Upper lobe of left lung (tissue), 4 donors: ENCODE results near the gene CAB39L.

Experiments used
- EP300 ChIP-seq, 4 donors: sonication (generic); formaldehyde crosslinking; IDR thresholded peaks; one replicate each; pipeline ENCODE4 v1.5.1; 2017; ENCODE audit warnings: antibody characterized with exemption in 4 of 4, control low read depth in 2 of 4
- POLR2A ChIP-seq, 4 donors: fragments of 450-650 bp; IDR thresholded peaks; one replicate each; pipeline ENCODE4 v1.5.1; 2016 to 2017; ENCODE audit warnings: antibody characterized with exemption in 4 of 4, mild to moderate bottlenecking in 2 of 4
- POLR2AphosphoS5 ChIP-seq, 2 donors: sonication (generic); formaldehyde crosslinking; IDR thresholded peaks; one replicate each; pipeline ENCODE4 v1.5.1; 2017; ENCODE audit warnings: antibody characterized with exemption in 2 of 2
- TF ChIP-seq, protein P1 (sequence below), 6 experiments: fragments of 450-650 bp in 4 of 6; fragments of 200-600 bp in 2 of 6; sonication (generic) in 2 of 6; IDR thresholded peaks; one replicate each; pipeline ENCODE4 v1.5.1; 2016 to 2019; ENCODE audit warnings: antibody characterized with exemption in 6 of 6

DNA sequence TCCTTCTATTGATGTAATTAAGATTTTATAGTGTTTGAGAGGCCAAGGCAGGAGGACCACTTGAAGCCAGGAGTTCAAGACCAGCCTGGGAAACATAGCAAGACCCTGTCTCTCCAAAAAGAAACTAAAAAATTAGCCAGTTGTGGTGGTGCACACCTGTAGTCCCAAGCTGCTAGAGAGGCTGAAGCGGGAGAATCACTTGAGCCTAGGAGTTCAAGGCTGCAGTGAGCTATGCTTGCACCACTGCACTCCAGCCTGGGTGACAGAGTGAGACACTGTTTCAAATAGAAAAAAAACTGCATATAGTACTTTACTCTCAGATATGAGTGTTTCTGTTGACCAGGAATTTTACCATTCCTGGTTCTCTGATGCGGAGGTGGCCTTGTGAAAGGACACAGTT is 147.2 kb downstream of the CAB39L start:
- TF ChIP-seq POLR2AphosphoS5 (IDR thresholded peaks at IDR 0.05) (no peak), POLR2A (IDR thresholded peaks at IDR 0.05) (no peak), EP300 (IDR thresholded peaks at IDR 0.05) (no peak)
- TF ChIP-seq, protein P1, sequence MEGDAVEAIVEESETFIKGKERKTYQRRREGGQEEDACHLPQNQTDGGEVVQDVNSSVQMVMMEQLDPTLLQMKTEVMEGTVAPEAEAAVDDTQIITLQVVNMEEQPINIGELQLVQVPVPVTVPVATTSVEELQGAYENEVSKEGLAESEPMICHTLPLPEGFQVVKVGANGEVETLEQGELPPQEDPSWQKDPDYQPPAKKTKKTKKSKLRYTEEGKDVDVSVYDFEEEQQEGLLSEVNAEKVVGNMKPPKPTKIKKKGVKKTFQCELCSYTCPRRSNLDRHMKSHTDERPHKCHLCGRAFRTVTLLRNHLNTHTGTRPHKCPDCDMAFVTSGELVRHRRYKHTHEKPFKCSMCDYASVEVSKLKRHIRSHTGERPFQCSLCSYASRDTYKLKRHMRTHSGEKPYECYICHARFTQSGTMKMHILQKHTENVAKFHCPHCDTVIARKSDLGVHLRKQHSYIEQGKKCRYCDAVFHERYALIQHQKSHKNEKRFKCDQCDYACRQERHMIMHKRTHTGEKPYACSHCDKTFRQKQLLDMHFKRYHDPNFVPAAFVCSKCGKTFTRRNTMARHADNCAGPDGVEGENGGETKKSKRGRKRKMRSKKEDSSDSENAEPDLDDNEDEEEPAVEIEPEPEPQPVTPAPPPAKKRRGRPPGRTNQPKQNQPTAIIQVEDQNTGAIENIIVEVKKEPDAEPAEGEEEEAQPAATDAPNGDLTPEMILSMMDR (IDR thresholded peaks at IDR 0.05), result no peak
